Large intestine (tissue), 3 donors: ENCODE measurements around the gene ARMC9. TPM values are rescaled to one million over a fixed set of nuclear protein-coding genes. Genes with fewer than 3 reads are reported as not detected.
"Not testable (repeated sequence)": the region's sequence is repeated elsewhere in the genome, so short reads cannot be mapped to it uniquely, and the experiment has no call there.

Experiments used
- DNase-seq, 2 donors: peaks; one replicate each; pipeline versions ENCODE4 v3.0.0 to v3.0.0-alpha.2; 2013
- H3K27ac ChIP-seq: one replicate; pipeline ENCODE4 v1.5.1; 2013; ENCODE audit warnings: low read length
- H3K27me3 ChIP-seq: 2 replicates; pipeline ENCODE4 v1.6.1; 2013; ENCODE audit warnings: low read length; ENCODE audit not compliant: control insufficient read depth, insufficient read depth
- H3K36me3 ChIP-seq: 2 replicates; pipeline ENCODE4 v1.6.1; 2013; ENCODE audit warnings: low read length; ENCODE audit not compliant: control insufficient read depth, insufficient read depth
- H3K4me1 ChIP-seq: one replicate; pipeline ENCODE4 v1.6.1; 2013; ENCODE audit warnings: low read length; ENCODE audit not compliant: control insufficient read depth, insufficient read depth
- H3K4me3 ChIP-seq: one replicate; pipeline ENCODE4 v1.5.1; 2013; ENCODE audit warnings: low read length
- H3K9me3 ChIP-seq: one replicate; pipeline ENCODE4 v1.6.1; 2013; ENCODE audit warnings: mild to moderate bottlenecking, low read depth, low read length, moderate library complexity; ENCODE audit not compliant: control insufficient read depth
- WGBS: methylation state at CpG from one replicate; pipeline ENCODE4 v1.1.5; 2013; ENCODE audit warnings: low lambda C conversion rate; ENCODE audit not compliant: insufficient coverage; 5-methylcytosine and 5-hydroxymethylcytosine counted together
- polyA plus RNA-seq: library from polyadenylated mRNA; unstranded; fragments of 120-200 nt; gene quantifications from one replicate; pipeline ENCODE4 v1.2.1, GENCODE V29; 2013

Gene ARMC9
- polyA plus RNA-seq, 1 donor, result 14.4 TPM

DNA sequence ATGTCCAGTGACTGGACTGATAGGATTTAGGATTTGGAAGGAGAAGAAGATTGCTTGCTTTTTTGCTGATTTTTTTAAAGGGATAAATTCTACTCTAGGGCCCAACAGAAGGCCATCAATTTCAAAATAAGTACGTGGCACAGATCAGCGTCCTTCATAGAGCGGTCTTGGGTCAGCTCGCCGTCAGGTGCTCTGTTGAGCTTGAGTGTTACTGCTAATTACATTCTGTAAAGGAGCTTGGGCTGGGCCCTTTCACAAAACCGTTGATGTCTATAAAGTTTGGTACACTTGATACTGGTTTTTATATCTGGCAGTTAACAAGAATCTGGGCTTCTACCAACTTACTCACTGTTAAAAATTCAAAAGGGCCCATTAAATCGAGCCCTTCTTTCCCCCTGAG lies 45.4 kb downstream of the ARMC9 start:
- DNase-seq, result no peak
- H3K27ac ChIP-seq, result no peak overlapping the region
- no peaks in the 10 kb centered on the region for H3K27me3 ChIP-seq
- H3K4me3 ChIP-seq, result no peak overlapping the region
- WGBS, result 86% methylated on average over 7 of the region's 7 CpGs
- no peaks in the 10 kb centered on the region for H3K4me1 ChIP-seq
- H3K36me3 ChIP-seq, result peaks cover 22% of the 10 kb centered on the region
- H3K9me3 ChIP-seq, result no peaks in the 10 kb centered on the region

DNA sequence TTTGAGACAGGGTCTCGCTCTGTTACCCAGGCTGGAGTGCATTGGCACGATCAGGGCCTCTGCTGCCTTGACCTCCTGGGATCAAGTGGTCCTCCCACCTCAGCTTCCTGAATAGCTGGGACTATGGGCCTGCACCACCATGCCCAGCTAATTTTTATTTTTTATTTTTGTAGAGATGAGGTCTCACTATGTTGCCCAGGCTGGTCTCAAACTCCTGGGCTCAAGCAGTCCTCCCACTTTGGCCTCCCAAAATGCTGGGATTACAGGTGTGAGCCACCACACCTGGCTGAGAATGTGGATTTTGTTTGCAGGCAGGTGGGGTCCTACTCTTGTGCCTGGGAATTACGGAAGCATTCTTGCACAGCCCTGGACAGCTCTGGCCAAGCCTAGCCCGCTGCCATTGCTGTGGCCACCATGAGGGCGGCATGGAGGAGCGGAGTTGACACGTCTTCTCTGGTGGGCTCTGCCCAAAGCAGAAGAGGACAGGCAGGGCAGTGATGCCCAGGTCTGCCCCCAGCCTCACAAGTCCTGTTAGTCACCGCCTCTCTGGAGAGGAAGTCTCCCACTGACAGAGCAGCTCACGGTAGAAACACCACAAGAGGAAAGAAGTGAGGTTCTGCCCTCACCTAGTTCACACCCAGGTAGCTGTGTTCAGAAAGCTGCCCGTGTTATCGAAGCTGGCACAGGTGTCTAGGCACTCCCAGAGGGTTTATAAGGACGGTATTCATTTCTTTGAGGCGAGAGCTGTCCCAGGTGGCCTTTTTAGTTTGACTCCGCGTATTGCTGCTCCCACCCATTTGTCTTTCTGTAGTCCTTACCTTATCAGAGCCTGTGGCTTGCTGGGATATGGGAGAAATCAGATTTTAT lies 46.2 kb downstream of the ARMC9 start:
- WGBS, result no CpG with 5 or more reads among the region's 15 CpGs
- no peak for DNase-seq
- Histone ChIP-seq H3K4me1 (no peaks in the 10 kb centered on the region), H3K27me3 (no peaks in the 10 kb centered on the region), H3K9me3 (no peaks in the 10 kb centered on the region), H3K27ac (no peak overlapping the region), H3K36me3 (peaks cover 16% of the 10 kb centered on the region), H3K4me3 (no peak overlapping the region)

DNA sequence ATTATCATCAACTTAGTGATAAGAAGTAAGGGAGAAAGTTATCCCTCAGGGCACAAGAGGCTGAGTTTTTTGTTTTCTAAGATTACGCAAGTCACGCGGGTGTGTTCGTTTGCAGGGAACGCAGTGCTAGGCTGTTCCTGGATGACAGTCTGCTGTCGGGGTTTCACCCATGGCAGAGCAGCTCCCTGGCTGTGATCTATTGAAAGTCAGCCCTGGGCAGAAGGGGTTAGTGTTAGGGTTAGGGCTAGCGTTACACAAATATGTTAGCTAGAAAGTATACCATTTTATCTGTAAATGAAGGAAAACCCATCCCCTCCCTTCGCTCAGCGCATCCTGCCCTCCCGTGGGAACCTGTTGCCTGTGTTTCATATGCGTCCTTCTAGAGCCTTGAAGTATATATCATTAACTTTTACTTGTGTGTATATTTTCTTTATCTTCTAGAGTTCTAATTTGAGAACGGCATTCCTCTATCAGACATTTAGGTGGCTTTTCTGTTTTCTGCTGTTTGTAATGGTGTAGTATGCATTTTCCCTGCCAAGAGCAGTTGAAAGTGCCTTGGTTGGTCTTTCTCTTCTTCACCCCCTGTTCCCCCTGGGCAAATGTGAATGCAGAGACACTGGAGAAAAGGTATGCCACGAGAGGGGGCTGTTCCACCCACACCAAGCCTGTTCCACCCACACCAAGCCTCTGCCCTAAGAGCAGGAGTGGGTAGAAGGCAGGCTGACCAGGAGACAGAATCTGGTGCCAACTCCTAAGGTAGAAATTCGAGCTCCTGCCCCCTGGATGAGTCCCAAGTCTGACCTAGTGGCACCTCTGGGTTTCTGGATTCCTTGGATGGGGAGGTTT lies 47.0 kb downstream of the ARMC9 start:
- H3K4me3 ChIP-seq, result no peak overlapping the region
- no peak overlapping the region for H3K27ac ChIP-seq
- peaks cover 3% of the 10 kb centered on the region for H3K4me1 ChIP-seq
- WGBS, result 79% methylated on average over 4 of the region's 14 CpGs
- H3K9me3 ChIP-seq, result no peaks in the 10 kb centered on the region
- H3K27me3 ChIP-seq, result no peaks in the 10 kb centered on the region
- peaks cover 9% of the 10 kb centered on the region for H3K36me3 ChIP-seq
- DNase-seq, result peak in 1 of 2 donors; percentile 57

DNA sequence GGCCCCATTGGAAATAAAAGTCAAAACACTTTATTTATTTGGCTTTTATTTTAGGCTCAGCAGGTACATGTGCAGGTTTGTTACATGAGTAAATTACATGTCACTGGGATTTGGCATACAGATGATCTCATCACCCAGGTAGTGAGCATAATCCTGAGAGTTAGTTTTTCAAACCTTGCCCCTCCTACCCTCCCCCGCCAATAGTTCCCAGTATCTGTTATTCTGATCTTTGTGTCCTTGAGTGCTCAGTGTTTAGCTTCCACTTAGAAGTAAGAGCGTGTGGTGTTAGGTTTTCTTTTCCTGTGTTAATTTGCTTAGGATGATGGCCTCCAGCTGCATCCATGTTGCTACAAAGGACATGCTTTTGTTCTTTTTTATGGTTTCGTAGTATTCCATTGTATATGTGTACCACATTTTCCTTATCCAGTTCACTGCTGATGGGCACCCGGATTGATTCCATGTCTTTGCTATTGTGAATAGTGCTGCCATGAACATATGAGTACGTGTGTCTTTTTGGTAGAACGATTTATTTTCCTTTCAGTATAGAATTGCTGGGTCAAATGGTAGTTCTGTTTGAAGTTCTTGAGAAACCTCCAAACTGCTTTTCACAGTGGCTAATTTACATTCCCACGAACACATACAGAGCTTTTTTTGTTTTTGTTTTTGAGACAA lies 47.9 kb downstream of the ARMC9 start:
- H3K27me3 ChIP-seq, result no peaks in the 10 kb centered on the region
- no peak overlapping the region for H3K4me3 ChIP-seq
- peaks cover 7% of the 10 kb centered on the region for H3K36me3 ChIP-seq
- H3K27ac ChIP-seq, result no peak overlapping the region
- no peak for DNase-seq
- H3K4me1 ChIP-seq, result peaks cover 8% of the 10 kb centered on the region
- 90% methylated on average over 2 of the region's 7 CpGs for WGBS
- no peaks in the 10 kb centered on the region for H3K9me3 ChIP-seq

DNA sequence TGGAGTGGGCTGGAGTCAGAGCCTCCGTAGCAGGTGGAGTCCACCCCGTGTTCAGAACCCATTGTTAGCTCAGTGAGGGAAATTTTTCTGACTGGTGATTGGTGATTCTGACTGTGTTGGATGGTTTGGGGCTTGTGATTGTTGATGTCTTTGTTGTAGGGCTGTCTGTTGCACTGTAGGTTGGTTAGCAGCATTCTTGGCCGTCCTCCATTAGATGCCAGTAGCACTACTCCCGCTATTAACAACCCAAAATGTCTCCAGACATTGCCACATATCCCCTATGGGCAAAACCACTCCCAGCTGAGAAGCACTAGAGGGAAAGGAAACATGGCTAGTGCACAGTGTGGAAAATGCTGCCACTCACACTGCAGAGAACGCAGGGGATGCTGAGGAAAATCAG lies 51.7 kb downstream of the ARMC9 start:
- no peak for DNase-seq
- H3K9me3 ChIP-seq, result no peaks in the 10 kb centered on the region
- WGBS, result no CpG with 5 or more reads among the region's 5 CpGs
- peaks cover 8% of the 10 kb centered on the region for H3K4me1 ChIP-seq
- H3K4me3 ChIP-seq, result no peak overlapping the region
- no peak overlapping the region for H3K27ac ChIP-seq
- peaks cover 10% of the 10 kb centered on the region for H3K36me3 ChIP-seq
- H3K27me3 ChIP-seq, result no peaks in the 10 kb centered on the region

DNA sequence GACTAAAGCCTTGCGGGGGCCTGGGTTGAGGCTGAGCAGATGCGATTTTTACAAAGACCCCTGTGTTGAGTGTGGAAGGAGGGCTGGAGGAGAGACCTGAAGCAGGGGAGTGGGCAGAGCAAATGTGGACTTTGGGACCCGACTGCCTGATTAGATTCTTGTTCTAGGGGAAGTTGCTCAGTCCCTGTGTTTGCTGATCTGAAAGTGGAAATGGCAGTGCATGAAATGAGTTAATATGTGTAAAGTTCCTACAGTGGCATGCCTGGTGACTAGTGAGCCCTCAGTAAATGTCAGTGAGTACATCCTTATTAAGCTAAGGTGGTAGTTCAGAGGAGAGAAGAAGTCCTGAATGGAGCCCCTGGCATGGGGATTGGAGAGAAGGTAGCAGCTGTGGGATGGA lies 52.3 kb downstream of the ARMC9 start:
- H3K27ac ChIP-seq, result no peak overlapping the region
- WGBS, result no CpG with 5 or more reads among the region's 3 CpGs
- H3K4me3 ChIP-seq, result no peak overlapping the region
- no peaks in the 10 kb centered on the region for H3K27me3 ChIP-seq
- H3K36me3 ChIP-seq, result peaks cover 10% of the 10 kb centered on the region
- H3K4me1 ChIP-seq, result peaks cover 8% of the 10 kb centered on the region
- no peaks in the 10 kb centered on the region for H3K9me3 ChIP-seq
- peak in 1 of 2 donors; percentile 54 for DNase-seq

DNA sequence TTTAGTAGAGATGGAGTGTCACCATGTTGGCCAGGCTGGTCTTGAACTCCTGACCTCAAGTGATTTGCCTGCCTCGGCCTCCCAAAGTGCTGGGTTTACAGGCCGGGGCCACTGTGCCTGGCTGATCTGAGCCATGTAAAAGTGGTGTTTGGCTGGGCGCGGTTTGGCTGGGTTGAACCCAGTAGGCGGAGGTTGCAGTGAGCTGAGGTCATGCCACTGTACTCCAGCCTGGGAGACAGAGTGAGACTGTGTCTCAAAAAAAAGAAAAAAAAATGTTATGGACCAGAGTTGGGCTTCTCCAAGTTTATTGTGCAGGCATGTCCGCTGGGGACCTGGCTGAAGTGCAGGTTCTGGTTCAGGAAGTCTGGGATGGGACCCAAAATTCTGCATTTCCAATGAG lies 54.9 kb downstream of the ARMC9 start:
- H3K36me3 ChIP-seq, H3K27me3 ChIP-seq, H3K4me3 ChIP-seq, H3K27ac ChIP-seq, DNase-seq, H3K9me3 ChIP-seq, H3K4me1 ChIP-seq: not testable (repeated sequence)
- no CpG with 5 or more reads among the region's 6 CpGs for WGBS

DNA sequence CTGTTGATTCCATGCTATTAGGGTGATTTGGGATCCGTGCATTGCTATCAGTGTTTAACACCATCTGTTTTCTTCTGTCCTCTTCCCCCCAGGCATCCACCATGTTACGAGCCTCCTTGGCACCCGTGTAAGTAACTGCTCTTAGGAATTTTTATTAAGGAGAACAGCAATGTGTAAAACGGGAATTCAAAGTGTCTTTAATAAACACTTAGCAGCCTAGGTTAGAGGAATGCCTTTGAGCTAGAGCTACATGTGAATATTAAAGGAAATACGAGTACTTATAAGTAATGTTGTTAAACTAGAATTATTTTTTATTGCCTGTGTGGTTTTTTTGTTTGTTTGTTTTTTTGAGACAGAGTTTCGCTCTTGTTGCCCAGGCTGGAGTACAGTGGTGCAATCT lies 58.1 kb downstream of the ARMC9 start:
- WGBS, result 86% methylated on average over 6 of the region's 6 CpGs
- H3K4me3 ChIP-seq, result no peak overlapping the region

DNA sequence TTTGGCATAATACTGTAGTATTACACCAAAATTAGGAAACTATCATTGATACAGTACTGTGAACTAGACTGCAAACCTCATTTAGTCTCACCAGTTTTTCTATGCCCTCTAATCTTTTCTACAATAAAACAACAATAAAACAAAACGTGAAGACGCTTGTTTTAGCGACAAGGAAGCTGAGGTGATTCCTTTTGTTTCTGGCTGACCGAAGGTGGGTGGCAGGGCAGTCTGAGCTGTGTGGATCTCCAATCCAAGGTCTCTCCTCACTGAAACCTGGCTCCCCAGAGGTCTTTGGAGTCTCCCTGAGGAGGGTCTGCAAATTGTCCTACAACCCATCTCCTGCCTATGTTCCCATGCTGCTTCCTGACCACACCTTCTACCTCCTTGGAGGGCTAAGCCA lies 59.3 kb downstream of the ARMC9 start:
- no peaks in the 10 kb centered on the region for H3K9me3 ChIP-seq
- peaks cover 12% of the 10 kb centered on the region for H3K4me1 ChIP-seq
- no peak overlapping the region for H3K27ac ChIP-seq
- peaks cover 8% of the 10 kb centered on the region for H3K36me3 ChIP-seq
- no peaks in the 10 kb centered on the region for H3K27me3 ChIP-seq
- H3K4me3 ChIP-seq, result no peak overlapping the region
- no CpG with 5 or more reads among the region's 4 CpGs for WGBS
- DNase-seq, result no peak

More for the DNA sequence above, 58.1 kb downstream of the ARMC9 start:
- Histone ChIP-seq H3K27ac (no peak overlapping the region), H3K27me3 (no peaks in the 10 kb centered on the region), H3K9me3 (no peaks in the 10 kb centered on the region), H3K36me3 (peaks cover 5% of the 10 kb centered on the region), H3K4me1 (peaks cover 12% of the 10 kb centered on the region)
- no peak for DNase-seq

DNA sequence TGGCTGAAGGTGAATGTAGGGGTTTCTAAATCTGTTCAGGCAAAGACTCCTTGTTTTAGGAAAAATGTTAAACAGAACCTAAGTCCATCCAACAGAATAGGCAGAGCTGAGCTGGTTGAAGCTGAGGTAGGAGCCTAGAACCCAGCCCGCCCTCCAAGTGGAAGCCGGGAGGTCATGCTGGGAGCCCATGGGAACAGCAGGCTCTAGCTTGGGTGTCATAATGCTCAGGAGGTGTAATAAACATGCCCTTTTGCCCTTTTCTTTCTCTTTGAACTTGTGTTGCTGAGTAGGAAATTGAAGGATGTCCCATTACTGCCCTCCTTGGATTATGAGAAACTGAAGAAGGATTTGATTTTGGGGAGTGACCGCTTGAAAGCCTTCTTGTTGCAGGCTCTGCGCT lies 60.3 kb downstream of the ARMC9 start:
- Histone ChIP-seq H3K36me3 (peaks cover 6% of the 10 kb centered on the region), H3K9me3 (no peaks in the 10 kb centered on the region), H3K27me3 (no peaks in the 10 kb centered on the region), H3K4me3 (no peak overlapping the region), H3K27ac (peak overlapping the region; percentile 61), H3K4me1 (peaks cover 12% of the 10 kb centered on the region)
- peak; percentile 73 to 90 for DNase-seq
- WGBS, result no CpG with 5 or more reads among the region's 4 CpGs
